ENCODE results near the gene XYLT1. TPM values are rescaled to one million over a fixed set of nuclear protein-coding genes. Genes with fewer than 3 reads are reported as not detected.

The XYLT1 gene
- total RNA-seq, 2 donors from 2014 or later = 26.4 to 41.9 TPM

GRCh38 chr16:17193566-17194100 is 277.1 kb downstream of the XYLT1 start:
- ATAC-seq (no peak), DNase-seq (ENCODE audit: low spot score) (no peak)
- Mint-ChIP-seq H3K4me3 (no peak overlapping the region), H3K4me1 (ENCODE audit: low read depth in 2 of 2) (peaks cover 10 to 13% of the 10 kb centered on the region in 2 donors), H3K9me3 (no peaks in the 10 kb centered on the region), H3K27me3 (no peaks in the 10 kb centered on the region), H3K27ac (no peak overlapping the region), H3K36me3 (peaks cover 8% of the 10 kb centered on the region)

GRCh38 chr16:17184026-17184425 is 286.7 kb downstream of the XYLT1 start:
- DNase-seq (ENCODE audit: low spot score) = no peak

GRCh38 chr16:17177959-17178905 is 292.5 kb downstream of the XYLT1 start:
- H3K27ac Mint-ChIP-seq = no peak overlapping the region
- no peaks in the 10 kb centered on the region for H3K9me3 Mint-ChIP-seq
- no peaks in the 10 kb centered on the region for H3K36me3 Mint-ChIP-seq
- DNase-seq (ENCODE audit: low spot score) (no peak), ATAC-seq (no peak)
- H3K4me1 Mint-ChIP-seq (ENCODE audit: low read depth in 2 of 2) = peaks cover 16% of the 10 kb centered on the region in 2 donors
- H3K27me3 Mint-ChIP-seq = no peaks in the 10 kb centered on the region
- no peak overlapping the region for H3K4me3 Mint-ChIP-seq

More at GRCh38 chr16:17184026-17184425, 286.7 kb downstream of the XYLT1 start:
- Mint-ChIP-seq H3K27ac (no peak overlapping the region), H3K27me3 (no peaks in the 10 kb centered on the region), H3K36me3 (no peaks in the 10 kb centered on the region), H3K9me3 (no peaks in the 10 kb centered on the region), H3K4me3 (no peak overlapping the region), H3K4me1 (ENCODE audit: low read depth in 2 of 2) (peaks cover 5 to 7% of the 10 kb centered on the region in 2 donors)
- no peak for ATAC-seq

GRCh38 chr16:17177242-17177958 is 293.4 kb downstream of the XYLT1 start:
- no peak overlapping the region for H3K27ac Mint-ChIP-seq
- no peak for DNase-seq (ENCODE audit: low spot score)
- no peaks in the 10 kb centered on the region for H3K9me3 Mint-ChIP-seq
- H3K4me3 Mint-ChIP-seq = no peak overlapping the region
- H3K27me3 Mint-ChIP-seq = no peaks in the 10 kb centered on the region
- H3K36me3 Mint-ChIP-seq = no peaks in the 10 kb centered on the region
- H3K4me1 Mint-ChIP-seq (ENCODE audit: low read depth in 2 of 2) = peaks cover 20 to 22% of the 10 kb centered on the region in 2 donors
- ATAC-seq = no peak

- H3K36me3 Mint-ChIP-seq = no peaks in the 10 kb centered on the region
- peaks cover 21 to 27% of the 10 kb centered on the region in 2 donors for H3K4me1 Mint-ChIP-seq (ENCODE audit: low read depth in 2 of 2)
- no peak overlapping the region for H3K4me3 Mint-ChIP-seq
- DNase-seq (ENCODE audit: low spot score) = no peak
- ATAC-seq = no peak
- no peaks in the 10 kb centered on the region for H3K27me3 Mint-ChIP-seq
- H3K27ac Mint-ChIP-seq = no peak overlapping the region
- H3K9me3 Mint-ChIP-seq = no peaks in the 10 kb centered on the region
Measured at GRCh38 chr16:17176199-17176598, 294.6 kb downstream of the XYLT1 start.

GRCh38 chr16:17173281-17173680 is 297.5 kb downstream of the XYLT1 start:
- Mint-ChIP-seq H3K4me1 (ENCODE audit: low read depth in 2 of 2) (peaks cover 21 to 22% of the 10 kb centered on the region in 2 donors), H3K9me3 (no peaks in the 10 kb centered on the region), H3K27me3 (no peaks in the 10 kb centered on the region), H3K36me3 (no peaks in the 10 kb centered on the region), H3K27ac (no peak overlapping the region), H3K4me3 (peak overlapping the region; percentile 32)
- DNase-seq (ENCODE audit: low spot score) = peak; percentile 71
- peak; percentile 83 to 84 for ATAC-seq

- H3K4me3 Mint-ChIP-seq = no peak overlapping the region
- DNase-seq (ENCODE audit: low spot score) = no peak
- peaks cover 21 to 22% of the 10 kb centered on the region in 2 donors for H3K4me1 Mint-ChIP-seq (ENCODE audit: low read depth in 2 of 2)
- no peaks in the 10 kb centered on the region for H3K9me3 Mint-ChIP-seq
- ATAC-seq = no peak
- H3K36me3 Mint-ChIP-seq = no peaks in the 10 kb centered on the region
- no peak overlapping the region for H3K27ac Mint-ChIP-seq
- no peaks in the 10 kb centered on the region for H3K27me3 Mint-ChIP-seq
Measured at GRCh38 chr16:17171250-17172143, 299.3 kb downstream of the XYLT1 start.

GRCh38 chr16:17170435-17170834 is 300.3 kb downstream of the XYLT1 start:
- no peak overlapping the region for H3K27ac Mint-ChIP-seq
- peaks cover 22 to 25% of the 10 kb centered on the region in 2 donors for H3K4me1 Mint-ChIP-seq (ENCODE audit: low read depth in 2 of 2)
- no peak overlapping the region for H3K4me3 Mint-ChIP-seq
- no peak for ATAC-seq
- DNase-seq (ENCODE audit: low spot score) = no peak
- no peaks in the 10 kb centered on the region for H3K9me3 Mint-ChIP-seq
- H3K27me3 Mint-ChIP-seq = no peaks in the 10 kb centered on the region
- no peaks in the 10 kb centered on the region for H3K36me3 Mint-ChIP-seq

- ATAC-seq = no peak
- Mint-ChIP-seq H3K9me3 (no peaks in the 10 kb centered on the region), H3K4me1 (ENCODE audit: low read depth in 2 of 2) (peaks cover 10 to 23% of the 10 kb centered on the region in 2 donors), H3K27me3 (no peaks in the 10 kb centered on the region), H3K36me3 (no peaks in the 10 kb centered on the region), H3K4me3 (no peak overlapping the region), H3K27ac (no peak overlapping the region)
- no peak for DNase-seq (ENCODE audit: low spot score)
Measured at GRCh38 chr16:17168181-17168580, 302.6 kb downstream of the XYLT1 start.

- Mint-ChIP-seq H3K27me3 (no peaks in the 10 kb centered on the region), H3K4me3 (no peak overlapping the region), H3K27ac (no peak overlapping the region), H3K4me1 (ENCODE audit: low read depth in 2 of 2) (peaks cover 0 to 16% of the 10 kb centered on the region in 2 donors), H3K9me3 (no peaks in the 10 kb centered on the region), H3K36me3 (no peaks in the 10 kb centered on the region)
- ATAC-seq = no peak
- no peak for DNase-seq (ENCODE audit: low spot score)
Measured at GRCh38 chr16:17166095-17166494, 304.7 kb downstream of the XYLT1 start.

- Mint-ChIP-seq H3K4me1 (ENCODE audit: low read depth in 2 of 2) (peaks cover 0 to 15% of the 10 kb centered on the region in 2 donors), H3K27ac (no peak overlapping the region), H3K27me3 (no peaks in the 10 kb centered on the region), H3K9me3 (no peaks in the 10 kb centered on the region), H3K4me3 (no peak overlapping the region), H3K36me3 (no peaks in the 10 kb centered on the region)
- ATAC-seq (no peak), DNase-seq (ENCODE audit: low spot score) (no peak)
Measured at GRCh38 chr16:17162560-17162959, 308.2 kb downstream of the XYLT1 start.

GRCh38 chr16:17160920-17161431 is 309.8 kb downstream of the XYLT1 start:
- H3K27me3 Mint-ChIP-seq = no peaks in the 10 kb centered on the region

More at GRCh38 chr16:17160920-17161431, 309.8 kb downstream of the XYLT1 start:
- Mint-ChIP-seq H3K4me1 (ENCODE audit: low read depth in 2 of 2) (peaks cover 0 to 15% of the 10 kb centered on the region in 2 donors), H3K9me3 (no peaks in the 10 kb centered on the region), H3K27ac (no peak overlapping the region), H3K36me3 (no peaks in the 10 kb centered on the region), H3K4me3 (no peak overlapping the region)
- no peak for ATAC-seq
- peak; percentile 10 for DNase-seq (ENCODE audit: low spot score)

Measured in natural killer cell treated with Interleukin-12 subunit alpha and Interleukin-12 subunit beta and Interleukin-15 and Interleukin-18, amount 100 ng/mL, for 72 hours (primary cell).